Fibroblast of lung (primary cell): ENCODE results near the gene ZNF599. TPM values are rescaled to one million over a fixed set of nuclear protein-coding genes. Genes with fewer than 3 reads are reported as not detected.

Experiments
- DNase-seq, 2 donors: peaks; one replicate each; pipeline versions ENCODE4 v3.0.0 to v3.0.0-alpha.2; 2010; ENCODE audit warnings: low read depth in 2 of 2
- H2AFZ ChIP-seq: 2 replicates; pipeline ENCODE4 v1.5.1; 2012; ENCODE audit warnings: low read length, control low read depth, inconsistent platforms
- H3K27ac ChIP-seq: 2 replicates; pipeline ENCODE4 v1.5.1; 2011; ENCODE audit warnings: low read length, control low read depth; ENCODE audit not compliant: insufficient read depth
- H3K27me3 ChIP-seq: 2 replicates; pipeline ENCODE4 v1.5.1; 2011; ENCODE audit warnings: mild to moderate bottlenecking, low read length; ENCODE audit not compliant: control insufficient read depth, insufficient read depth
- H3K36me3 ChIP-seq: 2 replicates; pipeline ENCODE4 v1.5.1; 2011; ENCODE audit warnings: low read length; ENCODE audit not compliant: control insufficient read depth, insufficient read depth
- H3K4me1 ChIP-seq: 2 replicates; pipeline ENCODE4 v1.5.1; 2011; ENCODE audit warnings: low read length; ENCODE audit not compliant: control insufficient read depth, insufficient read depth; ENCODE audit errors: extremely low read depth
- H3K4me2 ChIP-seq: 2 replicates; pipeline ENCODE4 v1.5.1; 2011; ENCODE audit warnings: low read length, control low read depth; ENCODE audit not compliant: insufficient read depth; ENCODE audit errors: extremely low read depth
- H3K4me3 ChIP-seq, 4 experiments: fragments of 200-600 bp in 1 of 4; sonication (generic) in 1 of 4; replicated peaks in 1 of 4; 2 replicates each; pipeline ENCODE4 v1.5.1; 2011 to 2016; ENCODE audit warnings: low read length in 4 of 4, low read depth in 3 of 4, mild to moderate bottlenecking in 3 of 4, control low read depth in 2 of 4, inconsistent platforms in 1 of 4, mixed read lengths in 1 of 4; ENCODE audit not compliant: insufficient read depth in 1 of 4; ENCODE audit errors: control extremely low read depth in 1 of 4
- H3K79me2 ChIP-seq: 2 replicates; pipeline ENCODE4 v1.5.1; 2012; ENCODE audit warnings: mild to moderate bottlenecking, low read length, inconsistent platforms; ENCODE audit not compliant: control insufficient read depth, insufficient read depth
- H3K9ac ChIP-seq: 2 replicates; pipeline ENCODE4 v1.5.1; 2011; ENCODE audit warnings: mild to moderate bottlenecking, low read length, control low read depth; ENCODE audit not compliant: insufficient read depth
- H3K9me3 ChIP-seq: 2 replicates; pipeline ENCODE4 v1.5.1; 2012; ENCODE audit warnings: low read depth, low read length; ENCODE audit not compliant: control insufficient read depth, insufficient read depth
- H4K20me1 ChIP-seq: 2 replicates; pipeline ENCODE4 v1.5.1; 2011; ENCODE audit warnings: low read length; ENCODE audit not compliant: control insufficient read depth, insufficient read depth; ENCODE audit errors: extremely low read depth
- CTCF ChIP-seq, 2 donors: IDR thresholded peaks in 1 of 2; conservative IDR thresholded peaks in 1 of 2; 1 replicate in 1 of 2; 2 replicates in 1 of 2; pipeline ENCODE4 v1.5.1; 2011 to 2012; ENCODE audit warnings: low read length in 2 of 2, control low read depth in 1 of 2, inconsistent platforms in 1 of 2, low read depth in 1 of 2, mild to moderate bottlenecking in 1 of 2
- EZH2 ChIP-seq: IDR thresholded peaks from 2 replicates; pipeline ENCODE4 v1.5.1; 2012; ENCODE audit warnings: low read length, control low read depth, mild to moderate bottlenecking; ENCODE audit errors: missing control alignments
- polyA plus RNA-seq, 2 donors: library from polyadenylated mRNA; depleted of rRNA in 1 of 2; stranded (reverse) in 1 of 2; unstranded in 1 of 2; fragments of >200 nt; gene quantifications; 2 replicates each; pipeline ENCODE4 v1.2.1, GENCODE V29; 2011 to 2012; ENCODE audit warnings: missing spikeins in 1 of 2
- total RNA-seq: library from RNA; depleted of rRNA; stranded (reverse); fragments of >200 nt; gene quantifications from 2 replicates; pipeline ENCODE4 v1.2.1, GENCODE V29; 2014

ZNF599 gene
- total and polyA plus RNA-seq, 2 donors (not counting 1 experiment from before 2014, with no cell fraction given) = 4.0 to 5.4 TPM

DNA sequence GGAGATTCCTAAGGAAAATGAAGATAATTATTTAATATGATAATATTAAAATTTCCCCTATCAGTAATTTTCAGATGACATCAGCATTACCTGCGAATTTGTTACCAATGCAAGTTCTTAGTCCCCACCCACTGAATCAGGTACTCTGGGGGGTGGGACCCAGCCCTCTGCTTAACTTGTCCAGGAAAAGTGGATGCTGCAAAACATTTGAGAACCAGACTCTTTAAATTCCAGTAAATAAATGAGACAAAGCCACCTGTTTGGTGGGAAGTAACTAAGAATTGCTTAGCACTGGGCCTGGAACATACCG, 495 bp upstream of the ZNF599 start:
- Histone ChIP-seq H3K4me2 (peak overlapping the region; percentile 28), H3K79me2 (no peaks in the 10 kb centered on the region), H3K9ac (no peak overlapping the region), H3K27ac (no peak overlapping the region), H3K4me3 (peak overlapping the region in 3 of 4 experiments; percentile 58 to 90 (median 87)), H4K20me1 (no peaks in the 10 kb centered on the region), H3K9me3 (no peaks in the 10 kb centered on the region), H3K27me3 (no peaks in the 10 kb centered on the region), H3K4me1 (no peaks in the 10 kb centered on the region), H3K36me3 (peaks cover 2% of the 10 kb centered on the region), H2AFZ (peak overlapping the region; percentile 96)
- TF ChIP-seq CTCF (conservative IDR thresholded peaks at IDR 0.05 in 1 of 2, IDR thresholded peaks at IDR 0.05 in 1 of 2; ENCODE audit: low read depth in 1 of 2, low read length in 2 of 2) (no peak), EZH2 (no peak)
- DNase-seq = no peak

DNA sequence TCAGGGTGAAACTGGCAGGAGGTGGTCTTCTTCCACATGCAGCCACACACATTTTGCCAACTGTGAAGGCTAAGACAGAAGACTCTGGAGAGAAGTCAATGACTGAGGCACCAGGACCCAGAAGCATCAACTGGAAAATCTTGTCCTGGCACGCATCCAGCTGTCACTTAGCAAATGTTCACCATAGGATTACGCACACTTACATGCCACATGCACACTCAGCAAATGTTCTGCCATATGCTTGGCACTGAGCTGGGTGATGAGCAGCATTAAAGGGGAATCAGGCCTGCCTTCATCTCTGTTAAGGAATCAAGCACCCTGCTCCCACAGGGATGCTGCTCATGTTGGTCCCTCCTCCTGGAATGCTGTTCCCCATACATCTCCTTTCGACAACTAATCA, 5.1 kb downstream of the ZNF599 start:
- H3K9me3 ChIP-seq = no peaks in the 10 kb centered on the region
- H3K9ac ChIP-seq = no peak overlapping the region
- H4K20me1 ChIP-seq = no peaks in the 10 kb centered on the region
- no peak overlapping the region for H3K4me2 ChIP-seq
- H3K4me1 ChIP-seq = no peaks in the 10 kb centered on the region
- no peak overlapping the region for H3K27ac ChIP-seq
- no peak for DNase-seq
- H3K4me3 ChIP-seq = no peak overlapping the region
- H2AFZ ChIP-seq = no peak overlapping the region
- H3K36me3 ChIP-seq = peaks cover 7% of the 10 kb centered on the region
- no peaks in the 10 kb centered on the region for H3K79me2 ChIP-seq
- no peaks in the 10 kb centered on the region for H3K27me3 ChIP-seq
- TF ChIP-seq EZH2 (no peak), CTCF (conservative IDR thresholded peaks at IDR 0.05 in 1 of 2, IDR thresholded peaks at IDR 0.05 in 1 of 2; ENCODE audit: low read depth in 1 of 2, low read length in 2 of 2) (no peak)

DNA sequence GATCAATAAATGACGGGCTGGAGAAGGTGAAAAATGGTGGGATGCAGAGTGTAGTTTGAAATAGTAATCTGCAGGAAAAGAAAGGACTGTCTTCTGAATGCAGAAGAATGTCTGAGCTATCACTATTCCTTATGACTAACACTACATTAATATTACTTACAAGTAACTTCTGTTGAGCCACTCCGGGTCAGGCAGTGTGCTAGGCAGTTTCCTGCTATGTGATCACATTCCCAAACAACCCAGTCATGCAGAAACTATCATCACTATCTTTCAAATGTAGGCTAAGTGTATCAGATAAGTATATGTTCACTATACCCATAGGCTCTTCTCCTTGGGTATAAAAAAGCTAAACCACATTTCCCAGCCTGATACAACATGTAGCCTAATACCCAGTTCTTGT, 6.6 kb downstream of the ZNF599 start:
- no peak for DNase-seq
- H3K36me3 ChIP-seq = peaks cover 7% of the 10 kb centered on the region

More for the DNA sequence above, 6.6 kb downstream of the ZNF599 start:
- Histone ChIP-seq H3K27ac (no peak overlapping the region), H3K9me3 (no peaks in the 10 kb centered on the region), H3K4me2 (no peak overlapping the region), H3K4me1 (no peaks in the 10 kb centered on the region), H4K20me1 (no peaks in the 10 kb centered on the region), H3K79me2 (no peaks in the 10 kb centered on the region), H3K9ac (no peak overlapping the region), H3K4me3 (no peak overlapping the region), H3K27me3 (no peaks in the 10 kb centered on the region), H2AFZ (no peak overlapping the region)
- no peak for TF ChIP-seq CTCF (conservative IDR thresholded peaks at IDR 0.05 in 1 of 2, IDR thresholded peaks at IDR 0.05 in 1 of 2; ENCODE audit: low read depth in 1 of 2, low read length in 2 of 2)
- TF ChIP-seq EZH2 = no peak
